Measurements from ENCODE around the gene MSI2. TPM values are rescaled to one million over a fixed set of nuclear protein-coding genes. Genes with fewer than 3 reads are reported as not detected.

The MSI2 gene
- total and polyA plus RNA-seq, 4 donors: 9.4 to 64.0 (median 30.4) TPM

DNA sequence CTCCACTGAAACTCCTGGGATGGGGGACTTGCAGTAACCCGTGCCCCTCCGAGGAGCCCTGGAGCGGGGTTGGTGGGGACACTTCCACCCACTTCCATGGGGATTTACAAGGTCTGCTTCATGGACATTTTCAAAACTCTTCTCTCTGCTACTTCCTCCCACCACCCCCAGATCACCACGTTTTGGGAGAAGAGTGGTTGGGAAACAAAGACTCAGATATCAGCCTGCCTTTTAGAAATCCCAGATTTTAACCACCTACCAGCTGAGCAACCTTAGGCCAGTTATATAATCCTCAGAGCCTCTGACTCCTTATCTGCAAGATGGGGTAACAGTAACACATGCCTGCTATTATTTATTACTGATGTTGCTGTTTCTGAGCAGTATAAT lies 304.0 kb downstream of the MSI2 start:
- TF ChIP-seq, protein P1, sequence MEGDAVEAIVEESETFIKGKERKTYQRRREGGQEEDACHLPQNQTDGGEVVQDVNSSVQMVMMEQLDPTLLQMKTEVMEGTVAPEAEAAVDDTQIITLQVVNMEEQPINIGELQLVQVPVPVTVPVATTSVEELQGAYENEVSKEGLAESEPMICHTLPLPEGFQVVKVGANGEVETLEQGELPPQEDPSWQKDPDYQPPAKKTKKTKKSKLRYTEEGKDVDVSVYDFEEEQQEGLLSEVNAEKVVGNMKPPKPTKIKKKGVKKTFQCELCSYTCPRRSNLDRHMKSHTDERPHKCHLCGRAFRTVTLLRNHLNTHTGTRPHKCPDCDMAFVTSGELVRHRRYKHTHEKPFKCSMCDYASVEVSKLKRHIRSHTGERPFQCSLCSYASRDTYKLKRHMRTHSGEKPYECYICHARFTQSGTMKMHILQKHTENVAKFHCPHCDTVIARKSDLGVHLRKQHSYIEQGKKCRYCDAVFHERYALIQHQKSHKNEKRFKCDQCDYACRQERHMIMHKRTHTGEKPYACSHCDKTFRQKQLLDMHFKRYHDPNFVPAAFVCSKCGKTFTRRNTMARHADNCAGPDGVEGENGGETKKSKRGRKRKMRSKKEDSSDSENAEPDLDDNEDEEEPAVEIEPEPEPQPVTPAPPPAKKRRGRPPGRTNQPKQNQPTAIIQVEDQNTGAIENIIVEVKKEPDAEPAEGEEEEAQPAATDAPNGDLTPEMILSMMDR (IDR thresholded peaks at IDR 0.05; ENCODE audit: control extremely low read depth, extremely low read depth): no peak
- ATAC-seq (ENCODE audit: insufficient read depth, low FRiP score): no peak
- DNase-seq: no peak
- no peaks in the 10 kb centered on the region for H3K9me3 ChIP-seq (ENCODE audit: control insufficient read depth in 4 of 4, insufficient read depth in 3 of 4, low read length in 3 of 4)
- no peak overlapping the region for H3K9ac ChIP-seq (ENCODE audit: insufficient read depth in 1 of 2, low read length in 2 of 2)
- H3K4me3 ChIP-seq: no peak overlapping the region
- peaks cover 0 to 18% (median 5%) of the 10 kb centered on the region in 5 donors for H3K4me1 ChIP-seq (ENCODE audit: control insufficient read depth in 5 of 5, insufficient read depth in 5 of 5, low read length in 5 of 5)
- H3K27ac ChIP-seq (ENCODE audit: low read depth in 1 of 2, low read length in 1 of 2): no peak overlapping the region
- H3K27me3 ChIP-seq (ENCODE audit: control insufficient read depth in 3 of 3, insufficient read depth in 3 of 3, low read length in 2 of 3): no peaks in the 10 kb centered on the region
- WGBS, 2 donors: 71 to 73% methylated on average over 4 of the region's 4 CpGs
- peaks cover 0 to 1% (median 0%) of the 10 kb centered on the region in 4 donors for H3K36me3 ChIP-seq (ENCODE audit: control insufficient read depth in 4 of 4, insufficient read depth in 4 of 4, low read length in 4 of 4)

DNA sequence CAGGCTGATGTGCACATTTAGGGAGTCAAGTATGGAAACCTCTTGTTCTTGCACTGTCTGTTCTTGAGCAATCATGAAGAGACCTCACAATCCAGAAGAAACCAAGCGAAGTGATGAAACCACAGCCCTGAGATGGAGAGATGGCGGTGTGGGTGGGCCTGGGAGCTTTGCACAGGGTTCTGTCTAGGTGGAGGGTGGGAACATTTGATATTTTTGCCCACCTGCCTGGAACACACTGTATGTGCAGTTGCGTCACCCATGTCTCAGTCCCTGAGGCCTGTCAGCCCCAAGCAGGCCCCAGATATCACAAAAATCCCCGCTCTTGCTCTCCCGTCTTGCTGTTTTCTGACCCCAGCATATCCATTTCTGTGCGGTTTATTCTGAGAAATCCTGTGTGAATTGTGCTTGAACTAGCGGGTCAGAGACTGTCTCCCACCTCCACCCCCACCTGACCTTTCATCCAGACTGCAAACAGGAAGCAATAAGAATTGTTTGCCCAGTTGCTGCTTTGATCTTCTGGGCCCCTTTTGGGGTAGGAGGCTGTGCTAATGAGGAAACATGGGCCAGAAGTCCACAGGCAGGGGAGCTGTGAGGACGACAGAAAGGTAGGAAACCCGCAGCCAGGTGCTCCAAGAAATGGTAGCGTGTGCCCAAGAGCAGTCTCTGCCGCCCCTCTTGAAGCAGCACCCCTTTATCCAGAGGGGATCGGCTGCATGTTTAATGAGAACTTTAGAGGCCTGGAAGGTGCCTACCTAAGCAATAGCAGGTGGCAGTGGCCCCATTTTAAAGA lies 304.9 kb downstream of the MSI2 start:
- Histone ChIP-seq H3K4me1 (ENCODE audit: control insufficient read depth in 5 of 5, insufficient read depth in 5 of 5, low read length in 5 of 5) (peaks cover 0 to 18% (median 5%) of the 10 kb centered on the region in 5 donors), H3K27ac (ENCODE audit: low read depth in 1 of 2, low read length in 1 of 2) (no peak overlapping the region), H3K36me3 (ENCODE audit: control insufficient read depth in 4 of 4, insufficient read depth in 4 of 4, low read length in 4 of 4) (peaks cover 0 to 2% (median 0%) of the 10 kb centered on the region in 4 donors), H3K27me3 (ENCODE audit: control insufficient read depth in 3 of 3, insufficient read depth in 3 of 3, low read length in 2 of 3) (no peaks in the 10 kb centered on the region), H3K9me3 (ENCODE audit: control insufficient read depth in 4 of 4, insufficient read depth in 3 of 4, low read length in 3 of 4) (no peaks in the 10 kb centered on the region), H3K4me3 (no peak overlapping the region), H3K9ac (ENCODE audit: insufficient read depth in 1 of 2, low read length in 2 of 2) (no peak overlapping the region)
- no peak for DNase-seq
- TF ChIP-seq, protein P1 (IDR thresholded peaks at IDR 0.05; ENCODE audit: control extremely low read depth, extremely low read depth): no peak
- 73 to 87% methylated on average over 12 of the region's 12 CpGs for WGBS, 2 donors
- ATAC-seq (ENCODE audit: insufficient read depth, low FRiP score): no peak

DNA sequence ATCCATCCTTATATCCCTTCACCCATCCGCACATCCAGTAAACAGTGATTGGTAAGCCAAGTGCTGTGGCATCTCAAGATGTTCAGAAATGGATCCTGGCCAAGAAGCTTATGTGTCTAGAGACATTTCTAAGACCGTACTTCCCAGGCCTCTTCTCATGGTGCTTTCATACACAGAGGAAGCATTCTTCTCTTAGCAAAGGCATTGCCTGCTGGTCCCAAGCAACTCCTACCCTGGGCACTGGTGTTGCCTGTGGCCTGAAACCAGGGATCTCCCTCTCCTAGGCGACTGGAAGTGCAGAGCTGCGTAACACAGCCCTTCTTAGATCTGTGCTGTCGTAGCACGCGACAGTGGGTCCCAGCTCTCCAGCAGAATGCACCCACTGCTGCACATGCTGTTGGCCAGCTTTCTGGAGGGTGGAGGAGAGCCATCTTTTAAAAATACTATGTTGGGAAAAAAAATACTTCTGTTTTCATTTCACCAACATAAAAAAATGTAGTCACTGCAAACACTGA lies 305.9 kb downstream of the MSI2 start:
- no peak overlapping the region for H3K4me3 ChIP-seq
- peaks cover 0 to 2% (median 0%) of the 10 kb centered on the region in 4 donors for H3K36me3 ChIP-seq (ENCODE audit: control insufficient read depth in 4 of 4, insufficient read depth in 4 of 4, low read length in 4 of 4)
- no peaks in the 10 kb centered on the region for H3K9me3 ChIP-seq (ENCODE audit: control insufficient read depth in 4 of 4, insufficient read depth in 3 of 4, low read length in 3 of 4)
- no peak overlapping the region for H3K9ac ChIP-seq (ENCODE audit: insufficient read depth in 1 of 2, low read length in 2 of 2)
- TF ChIP-seq, protein P1 (IDR thresholded peaks at IDR 0.05; ENCODE audit: control extremely low read depth, extremely low read depth): no peak
- H3K27ac ChIP-seq (ENCODE audit: low read depth in 1 of 2, low read length in 1 of 2): no peak overlapping the region
- WGBS, 2 donors: 91 to 92% methylated on average over 7 of the region's 7 CpGs
- H3K27me3 ChIP-seq (ENCODE audit: control insufficient read depth in 3 of 3, insufficient read depth in 3 of 3, low read length in 2 of 3): no peaks in the 10 kb centered on the region
- H3K4me1 ChIP-seq (ENCODE audit: control insufficient read depth in 5 of 5, insufficient read depth in 5 of 5, low read length in 5 of 5): peaks cover 0 to 17% (median 5%) of the 10 kb centered on the region in 5 donors
- ATAC-seq (ENCODE audit: insufficient read depth, low FRiP score): no peak
- DNase-seq: peak in 2 of 3 donors; percentile 22 to 44
